ENCODE measurements around the gene RACGAP1.
"Not testable (repeated sequence)": the region's sequence is repeated elsewhere in the genome, so short reads cannot be mapped to it uniquely, and the experiment has no call there.

RACGAP1 gene

GRCh38 chr12:50040657-50041056, 15.4 kb upstream of the RACGAP1 start:
- DNase-seq (ENCODE audit: low spot score): no peak
- no peak for TF ChIP-seq CTCF (IDR thresholded peaks at IDR 0.05; ENCODE audit: extremely low read depth, missing control alignments)

GRCh38 chr12:50039151-50039835, 14.0 kb upstream of the RACGAP1 start:
- DNase-seq (ENCODE audit: low spot score): peak; percentile 87
- peak; percentile 89 for TF ChIP-seq CTCF (IDR thresholded peaks at IDR 0.05; ENCODE audit: extremely low read depth, missing control alignments)

GRCh38 chr12:50038336-50038735, 13.0 kb upstream of the RACGAP1 start:
- no peak for TF ChIP-seq CTCF (IDR thresholded peaks at IDR 0.05; ENCODE audit: extremely low read depth, missing control alignments)
- no peak for DNase-seq (ENCODE audit: low spot score)

GRCh38 chr12:50032854-50033581, 7.7 kb upstream of the RACGAP1 start:
- no peak for TF ChIP-seq CTCF (IDR thresholded peaks at IDR 0.05; ENCODE audit: extremely low read depth, missing control alignments)
- DNase-seq (ENCODE audit: low spot score): peak; percentile 43

- DNase-seq (ENCODE audit: low spot score): peak; percentile 27
- no peak for TF ChIP-seq CTCF (IDR thresholded peaks at IDR 0.05; ENCODE audit: extremely low read depth, missing control alignments)
Observed at GRCh38 chr12:50032515-50032853, 7.2 kb upstream of the RACGAP1 start.

GRCh38 chr12:50030449-50030848, 5.2 kb upstream of the RACGAP1 start:
- not testable (repeated sequence) for DNase-seq (ENCODE audit: low spot score)

GRCh38 chr12:50026691-50027090, 1.4 kb upstream of the RACGAP1 start:
- TF ChIP-seq CTCF (IDR thresholded peaks at IDR 0.05; ENCODE audit: extremely low read depth, missing control alignments): no peak
- DNase-seq (ENCODE audit: low spot score): no peak

- TF ChIP-seq CTCF (IDR thresholded peaks at IDR 0.05; ENCODE audit: extremely low read depth, missing control alignments): no peak
- DNase-seq (ENCODE audit: low spot score): no peak
Observed at GRCh38 chr12:50024805-50025186, 498 bp downstream of the RACGAP1 start.
